Erythroblast (primary cell): ENCODE results near the gene RAP1GAP.
"Not testable (repeated sequence)": the region's sequence is repeated elsewhere in the genome, so short reads cannot be mapped to it uniquely, and the experiment has no call there.

ENCODE experiments used
- DNase-seq, 2 experiments: peaks; one replicate each; lab custom pipeline; 2025; lab: John Stamatoyannopoulos, UW
- GATA1 ChIP-seq: IDR thresholded peaks from 2 replicates; pipeline ENCODE4 v1.6.1; 2011; ENCODE audit warnings: low read depth, mild to moderate bottlenecking, control low read depth, low read length, moderate library complexity
- POLR2A ChIP-seq: IDR thresholded peaks from 2 replicates; pipeline ENCODE4 v1.6.1; 2011; ENCODE audit warnings: mild to moderate bottlenecking, low read length

Gene RAP1GAP

DNA sequence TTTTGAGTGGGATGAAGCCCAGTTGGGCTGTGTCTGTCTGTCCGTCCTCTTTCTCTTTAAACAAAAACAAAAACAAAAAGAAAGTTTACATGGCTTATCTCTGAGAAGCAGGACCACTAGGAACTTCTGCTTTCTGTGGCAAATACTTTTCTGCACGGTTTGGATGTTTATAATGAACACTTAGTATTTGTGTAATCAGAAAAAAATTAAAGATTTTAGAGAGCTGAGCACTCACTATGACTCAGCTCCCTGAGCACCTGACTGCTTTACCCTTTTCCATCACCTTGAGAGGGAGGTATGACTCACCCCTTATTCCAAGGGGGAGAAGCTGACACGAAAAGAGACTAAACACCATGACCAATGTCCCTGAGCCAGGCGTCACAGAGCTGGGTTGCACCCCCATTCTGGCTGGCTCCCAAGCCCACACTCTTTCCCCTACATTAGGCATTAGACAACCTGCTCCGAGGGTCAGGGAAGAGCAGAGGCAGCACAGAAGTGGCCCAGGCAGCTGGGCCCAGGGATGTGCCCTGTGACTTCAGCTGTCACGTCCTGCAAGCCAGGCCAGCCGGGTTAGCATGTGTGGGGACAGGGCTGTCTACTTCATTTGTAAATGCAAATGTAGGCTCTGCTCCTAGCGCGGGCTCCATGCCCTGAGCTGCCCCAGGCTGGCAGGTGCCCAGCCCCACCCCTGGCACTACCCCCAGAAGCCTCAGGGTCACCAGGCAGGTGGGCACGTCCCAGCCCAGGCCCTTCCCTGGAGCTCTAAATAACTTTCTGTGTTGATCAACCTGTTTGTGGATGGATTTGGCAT is 30.4 kb downstream of the RAP1GAP start:
- DNase-seq = peak in 1 of 2 experiments; percentile 73
- no peak for TF ChIP-seq POLR2A
- no peak for TF ChIP-seq GATA1

DNA sequence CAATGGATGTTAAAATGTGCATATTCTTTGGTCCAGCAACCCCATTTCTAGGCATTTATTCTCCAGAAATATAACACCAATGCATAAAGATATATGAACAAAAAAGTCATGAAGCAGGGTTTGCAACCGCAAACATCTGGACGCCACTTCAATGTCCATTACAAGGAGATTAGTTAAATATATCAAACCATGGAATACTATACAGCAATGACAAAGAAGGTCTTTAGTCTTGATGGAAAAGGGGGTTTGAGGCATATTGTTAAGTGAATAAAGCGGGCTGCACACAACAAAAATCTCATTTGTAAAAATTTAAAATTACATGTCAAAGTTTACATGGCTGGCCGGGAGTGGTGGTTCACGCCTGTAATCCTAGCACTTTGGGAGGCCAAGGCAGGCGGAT is 31.6 kb downstream of the RAP1GAP start:
- TF ChIP-seq POLR2A (no peak), GATA1 (no peak)
- no peak for DNase-seq

DNA sequence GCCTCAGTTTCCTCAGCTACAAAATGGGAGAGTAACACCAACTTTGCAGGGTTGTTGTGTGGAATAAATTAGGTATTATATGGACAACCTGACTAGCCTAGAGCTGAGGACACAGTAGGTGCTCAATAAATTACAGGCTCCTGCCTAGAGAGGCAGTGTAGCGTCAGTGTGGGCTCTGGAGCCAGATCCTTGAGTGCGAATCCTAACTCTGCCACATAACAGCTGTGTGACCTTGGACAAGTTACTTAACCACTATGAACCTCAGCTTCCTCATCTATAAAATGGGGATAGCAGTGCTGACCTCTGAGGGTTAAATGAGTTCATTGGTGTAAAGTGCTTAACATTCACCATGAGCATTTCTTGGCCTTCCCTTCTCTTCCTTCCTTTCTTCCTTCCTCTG is 33.1 kb downstream of the RAP1GAP start:
- no peak for TF ChIP-seq POLR2A
- TF ChIP-seq GATA1 = no peak
- DNase-seq = no peak

DNA sequence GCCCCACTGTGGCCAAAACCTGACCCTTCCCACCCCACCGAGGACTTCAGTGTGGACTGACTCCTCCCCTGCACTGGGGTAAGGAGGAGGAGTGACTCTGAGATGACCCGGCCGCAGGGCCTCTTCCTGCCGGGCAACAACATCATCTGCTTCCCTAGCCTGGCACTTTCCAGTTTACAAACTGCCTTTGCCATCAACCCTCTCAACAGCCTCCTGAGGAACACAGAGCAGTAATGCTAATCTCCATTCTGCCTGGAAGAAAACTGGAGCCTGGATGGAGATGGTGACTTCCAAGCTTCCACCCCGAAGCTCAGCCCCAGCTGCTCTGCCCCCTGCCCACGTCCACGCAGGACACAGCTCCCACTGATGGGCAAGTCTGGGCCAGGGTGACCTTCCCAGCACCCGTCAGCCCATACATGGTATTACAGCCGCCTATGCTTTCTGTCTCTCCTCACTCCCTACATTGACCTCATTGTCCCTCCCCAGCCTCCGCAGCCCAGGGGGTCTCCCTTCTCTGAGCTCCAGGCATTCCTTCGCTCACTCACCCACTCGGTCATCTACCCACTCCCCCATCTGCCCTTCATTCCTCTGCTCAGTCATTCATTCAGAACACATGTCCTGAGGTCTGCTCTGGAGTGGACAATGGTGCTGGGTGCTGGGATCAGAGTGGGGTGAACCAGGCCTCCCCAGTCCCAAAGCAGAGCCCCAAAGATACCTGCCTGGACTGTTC is 34.2 kb downstream of the RAP1GAP start:
- DNase-seq = no peak
- no peak for TF ChIP-seq POLR2A
- TF ChIP-seq GATA1 = no peak

DNA sequence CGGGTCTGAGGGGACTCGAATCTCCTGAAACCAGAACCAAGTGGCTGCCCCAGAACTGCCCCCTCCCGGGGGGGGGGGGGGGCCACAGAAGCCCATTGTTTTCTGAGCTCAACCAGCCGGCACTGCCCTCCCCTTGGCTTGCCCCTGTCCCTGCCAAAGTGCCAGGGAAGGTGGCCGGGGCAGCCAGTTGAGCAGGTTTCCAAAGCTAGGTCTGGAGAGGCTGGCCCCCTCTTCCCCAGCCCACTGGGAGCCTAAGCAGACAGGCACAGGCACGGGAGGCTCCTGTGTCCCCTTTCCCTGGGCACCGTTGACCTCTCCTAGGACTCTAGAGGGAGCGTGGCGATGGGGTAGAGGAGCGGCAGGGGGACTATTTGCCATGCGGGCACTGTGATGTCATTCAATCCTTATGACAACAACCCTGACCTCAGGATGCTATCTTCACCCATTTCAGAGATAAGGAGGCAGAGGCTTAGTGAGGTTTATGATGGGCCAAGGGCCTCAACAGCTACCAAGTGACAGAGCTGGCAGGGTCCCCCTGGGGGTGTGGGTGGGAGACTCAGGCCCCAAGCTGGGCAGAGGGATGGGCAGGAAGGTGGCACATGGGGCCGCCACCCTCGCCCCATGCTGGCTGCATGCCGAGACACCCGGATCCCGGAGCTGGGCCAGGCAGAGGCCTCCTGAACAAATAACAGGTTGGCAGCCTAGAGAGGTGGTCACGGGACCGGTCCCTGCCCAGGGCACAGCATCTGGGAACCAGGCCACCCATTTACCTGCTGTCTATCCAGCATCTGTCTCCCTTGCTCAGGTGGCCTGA is 35.0 kb downstream of the RAP1GAP start:
- DNase-seq = no peak
- TF ChIP-seq GATA1 (no peak), POLR2A (no peak)

DNA sequence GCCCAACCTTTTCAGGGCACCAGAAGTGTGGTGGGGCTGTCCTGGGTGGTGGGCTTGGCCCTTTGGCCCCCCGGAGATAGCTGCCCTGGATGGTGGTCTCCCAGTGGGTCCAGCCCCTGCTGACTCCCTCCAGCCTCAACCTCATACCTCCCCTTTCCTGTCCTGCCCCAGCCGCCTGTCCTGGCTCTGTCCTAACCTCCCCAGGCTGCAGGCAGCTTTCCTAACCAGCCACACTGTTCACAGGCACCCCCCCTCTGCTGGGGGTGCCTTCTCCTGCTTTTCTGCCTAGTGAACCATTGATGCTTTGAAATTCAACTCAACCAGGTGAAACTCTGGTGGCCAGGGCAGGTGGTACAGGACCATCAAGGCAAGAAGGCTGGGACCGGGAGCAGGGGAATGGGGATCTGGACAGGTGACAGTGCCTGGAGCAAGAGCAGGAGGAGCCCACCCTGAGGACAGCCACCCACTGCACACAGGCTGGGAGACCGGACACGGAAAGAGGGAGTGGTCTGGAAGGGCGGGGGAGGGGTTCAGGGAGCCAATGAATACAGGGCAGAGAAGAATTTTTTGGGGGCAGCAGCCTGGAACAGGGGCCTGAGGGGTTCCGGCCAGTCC is 35.9 kb downstream of the RAP1GAP start:
- no peak for DNase-seq
- TF ChIP-seq POLR2A (no peak), GATA1 (no peak)

DNA sequence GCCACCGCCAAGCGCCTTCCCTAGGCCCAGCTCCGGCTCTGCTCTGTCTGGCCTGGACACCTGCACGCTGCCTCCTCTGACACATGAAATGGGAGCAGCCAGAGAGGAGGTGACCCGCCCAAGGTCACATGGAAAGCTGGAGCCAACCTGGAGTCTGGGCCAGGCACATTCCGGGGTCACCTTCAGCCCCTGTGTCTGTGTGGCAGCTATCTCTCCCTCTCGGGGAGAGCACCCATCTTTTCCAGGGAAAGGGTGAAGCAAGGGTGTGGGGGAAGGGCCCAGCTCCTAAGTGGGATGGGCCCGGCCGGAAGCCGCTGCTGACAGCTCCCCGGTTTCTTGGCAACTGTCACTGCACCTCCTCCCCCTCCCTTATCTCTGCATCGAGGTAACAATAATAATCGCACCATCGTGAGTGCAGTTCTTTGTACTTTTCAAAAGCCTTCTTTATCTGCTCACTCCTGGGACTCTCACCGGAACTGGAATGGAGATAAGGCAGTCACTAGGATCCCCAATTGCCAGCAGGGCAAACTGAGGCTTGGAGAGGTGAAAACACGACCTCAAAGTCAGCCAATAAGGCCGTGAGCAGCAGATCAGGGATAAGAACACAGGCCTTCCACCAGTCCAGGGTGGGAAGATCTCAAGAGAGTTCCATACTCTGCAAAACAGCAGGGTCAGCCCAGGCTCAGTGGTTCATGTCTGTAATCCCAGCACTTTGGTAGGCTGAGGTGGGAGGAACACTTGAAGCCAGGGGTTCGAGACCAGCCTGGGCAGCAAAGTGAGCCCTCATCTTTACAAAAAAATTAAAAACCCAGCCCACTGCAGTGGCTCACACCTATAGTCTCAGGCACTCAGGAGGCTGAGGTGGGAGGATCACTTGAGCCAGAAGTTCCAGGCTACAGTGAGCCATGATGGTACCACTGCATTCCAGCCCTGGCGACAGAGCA is 36.9 kb downstream of the RAP1GAP start:
- peak in 1 of 2 experiments; percentile 56 for DNase-seq
- TF ChIP-seq GATA1 (no peak), POLR2A (no peak)

DNA sequence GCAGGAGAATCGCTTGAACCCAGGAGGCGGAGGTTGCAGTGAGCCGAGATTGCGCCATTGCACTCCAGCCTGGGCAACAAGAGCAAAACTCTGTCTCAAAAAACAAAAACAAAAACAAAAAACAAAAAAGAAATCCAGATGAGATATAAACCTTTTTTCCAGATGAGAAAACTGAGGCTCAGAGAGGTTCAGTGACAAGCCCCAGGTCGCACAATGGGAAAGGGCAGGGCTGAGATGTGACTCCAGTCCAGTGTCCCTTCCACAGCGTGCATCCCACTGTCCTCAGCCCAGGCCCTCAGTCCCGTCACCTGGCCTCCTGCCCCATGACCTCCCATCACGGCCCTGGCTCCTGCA is 37.6 kb downstream of the RAP1GAP start:
- not testable (repeated sequence) for DNase-seq

DNA sequence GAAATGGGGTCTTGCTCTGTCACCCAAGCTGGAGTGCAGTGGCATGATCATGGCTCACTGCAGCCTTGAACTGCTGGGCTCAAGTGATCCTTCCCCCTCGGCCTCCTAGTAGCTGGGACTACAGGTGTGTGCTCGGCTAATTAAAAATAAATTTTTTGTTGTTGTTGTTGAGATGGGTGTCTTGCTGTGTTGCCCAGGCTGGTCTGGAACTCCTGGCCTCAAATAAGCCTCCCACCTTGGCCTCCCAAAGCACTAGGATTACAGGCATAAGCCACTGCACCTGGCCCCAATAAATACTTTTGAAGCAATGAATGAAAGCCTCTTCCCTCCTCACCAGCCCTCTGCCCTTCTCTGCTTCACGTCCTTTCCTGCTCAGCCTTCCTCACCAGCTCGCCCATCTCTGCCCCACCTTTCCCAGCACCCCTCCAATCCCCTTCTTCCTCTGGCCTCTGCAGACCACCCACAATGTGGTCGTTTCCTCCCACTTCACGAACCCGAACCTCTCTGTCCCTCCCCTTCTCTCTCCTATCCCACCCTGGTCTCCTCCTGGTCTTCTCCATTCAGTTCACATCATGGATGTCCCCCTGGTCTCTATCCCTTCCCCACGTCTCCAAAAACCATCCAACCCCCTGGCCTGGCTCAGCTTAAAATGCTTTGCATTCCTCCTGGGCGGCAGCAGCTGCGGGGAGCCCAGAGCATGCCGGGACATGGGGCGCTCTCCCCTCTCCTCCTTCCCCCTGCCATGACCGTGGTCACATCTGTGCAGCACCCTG is 38.4 kb downstream of the RAP1GAP start:
- DNase-seq = no peak
- TF ChIP-seq GATA1 (no peak), POLR2A (no peak)

DNA sequence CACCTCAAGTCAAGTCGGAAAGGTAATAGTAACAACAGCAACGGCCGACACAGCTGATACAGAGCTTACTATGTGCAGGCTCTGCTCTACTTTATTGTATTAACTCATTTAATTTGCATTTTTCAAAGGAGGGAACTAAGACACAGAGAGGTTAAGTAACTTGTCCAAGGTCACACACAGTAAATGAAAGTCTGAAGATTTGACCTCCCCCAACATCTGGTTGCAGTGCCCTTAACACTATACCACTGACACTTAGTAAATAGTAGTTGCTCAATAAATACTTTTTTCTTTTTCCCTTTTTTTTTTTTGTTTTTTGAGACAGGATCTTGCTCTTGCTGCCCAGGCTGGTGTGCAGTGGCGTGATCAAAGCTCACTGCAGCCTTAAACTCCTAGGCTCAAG is 39.2 kb downstream of the RAP1GAP start:
- DNase-seq = no peak
- TF ChIP-seq POLR2A = no peak
- no peak for TF ChIP-seq GATA1

DNA sequence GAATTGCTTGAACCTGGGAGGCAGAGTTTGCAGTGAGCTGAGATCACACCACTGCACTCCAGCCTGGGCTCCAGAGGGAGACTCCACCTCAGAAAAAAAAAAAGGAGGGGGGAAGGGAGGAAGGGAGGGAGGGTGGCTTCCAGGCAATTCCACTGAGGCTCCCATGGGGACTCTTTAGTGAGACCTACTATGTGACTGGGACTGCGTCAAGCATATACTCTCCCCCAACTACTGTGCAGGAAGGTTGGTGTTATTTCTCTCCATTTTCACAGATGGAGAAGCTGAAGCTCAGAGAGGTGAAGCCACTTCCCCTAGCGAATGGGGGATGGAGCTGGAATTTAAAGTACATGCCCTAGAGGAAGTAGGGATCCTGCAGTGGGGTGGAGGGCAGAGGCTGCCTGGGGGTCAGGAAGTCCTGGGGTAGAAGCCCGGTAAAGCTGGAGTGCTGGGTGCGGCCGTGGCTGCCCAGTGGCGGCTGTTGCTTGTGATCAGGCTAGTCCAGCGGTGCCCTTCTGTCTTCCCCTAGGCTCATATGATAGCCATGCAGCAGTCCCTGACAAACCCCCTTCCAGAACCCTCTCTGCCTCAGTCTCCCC is 40.3 kb downstream of the RAP1GAP start:
- no peak for DNase-seq

More for the DNA sequence above, 40.3 kb downstream of the RAP1GAP start:
- no peak for TF ChIP-seq POLR2A
- no peak for TF ChIP-seq GATA1
